ENCODE measurements around the gene COL12A1.

The COL12A1 gene
- total RNA-seq: 0 to 9.5 (median 0) reads per million in 17 experiments

DNA sequence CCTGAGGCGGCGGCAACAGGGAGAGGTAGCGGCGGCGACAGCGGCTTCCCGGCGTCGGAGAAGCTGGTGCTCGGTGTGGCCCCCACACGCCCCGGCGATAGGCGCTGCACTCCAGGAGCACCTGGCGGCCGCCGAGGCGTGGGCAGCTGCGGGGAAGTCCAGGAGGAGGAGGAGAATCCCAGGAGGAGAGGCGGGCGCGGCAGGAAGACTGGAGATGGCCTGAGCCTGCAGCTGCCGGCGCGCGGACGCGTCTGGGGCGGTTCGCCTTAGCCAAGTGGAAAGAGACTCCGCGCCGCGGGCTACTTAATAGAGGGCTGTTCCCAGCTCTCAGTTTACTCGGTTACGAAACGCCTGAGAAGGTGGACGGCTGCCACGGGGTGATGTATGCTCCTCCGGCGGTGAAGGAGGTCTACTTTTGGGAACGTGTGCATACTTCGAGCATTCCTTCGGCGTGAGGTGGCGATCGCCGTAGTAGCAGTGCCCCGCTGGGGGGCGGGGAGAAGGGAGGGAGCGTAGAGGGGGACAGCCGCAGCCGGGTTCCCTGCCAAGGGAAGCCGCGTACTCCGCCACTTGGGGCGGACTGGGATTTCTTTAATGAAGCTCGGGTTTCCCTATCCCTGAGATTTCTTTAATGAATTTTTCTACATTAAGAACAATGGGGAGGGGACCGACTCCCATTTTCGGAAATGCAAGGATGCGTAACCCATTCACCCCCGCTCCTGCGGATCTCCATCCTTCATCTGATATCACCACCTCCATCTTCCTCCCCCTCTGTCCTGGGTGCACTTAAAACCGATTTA is at the start of gene COL12A1:
COL12A1 (minus strand) TSS at position 278 of the 800 bp plus-strand sequence. CDS start 3,261 bp downstream, outside the sequence.
- DNase-seq: peak in 1 of 4 experiments; percentile 25

DNA sequence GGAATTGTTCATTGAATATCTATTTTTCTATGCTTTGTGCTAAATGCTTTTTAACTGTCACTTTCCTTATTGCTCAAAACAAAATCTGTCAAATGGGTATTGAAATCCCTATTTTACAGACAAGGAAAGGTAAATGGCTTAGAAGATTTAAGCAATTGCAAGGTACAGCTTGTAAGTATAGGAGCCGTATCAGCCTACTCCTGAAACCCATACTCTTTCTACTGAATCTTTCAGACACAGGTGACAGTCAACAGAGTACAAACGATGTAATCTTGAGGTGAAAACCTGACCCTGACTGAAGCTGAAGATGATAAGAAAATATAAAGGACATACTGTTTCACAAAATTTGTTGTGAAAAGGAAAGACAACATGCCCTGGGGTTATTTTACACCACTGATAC is 44.7 kb upstream of the COL12A1 start:
- no peak for DNase-seq

DNA sequence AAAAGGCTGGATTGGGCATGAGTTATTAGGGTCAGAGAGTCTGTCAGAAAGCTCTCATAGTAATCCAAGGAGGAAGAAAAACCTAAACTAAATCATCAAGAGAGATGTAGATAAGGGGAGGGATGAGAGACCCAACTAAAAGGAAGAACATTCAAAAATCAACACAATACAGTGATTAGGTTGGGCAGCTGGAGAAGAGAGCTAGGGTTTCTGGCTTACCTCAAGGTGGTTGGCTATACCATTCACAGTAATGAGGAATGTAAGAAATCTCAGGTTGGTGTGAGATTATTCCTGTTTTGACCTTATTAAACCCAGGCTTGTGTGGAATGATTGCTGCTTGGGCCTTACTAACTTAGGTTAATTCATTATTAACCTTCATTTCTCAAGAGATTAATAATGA is 44.0 kb upstream of the COL12A1 start:
- no peak for DNase-seq

DNA sequence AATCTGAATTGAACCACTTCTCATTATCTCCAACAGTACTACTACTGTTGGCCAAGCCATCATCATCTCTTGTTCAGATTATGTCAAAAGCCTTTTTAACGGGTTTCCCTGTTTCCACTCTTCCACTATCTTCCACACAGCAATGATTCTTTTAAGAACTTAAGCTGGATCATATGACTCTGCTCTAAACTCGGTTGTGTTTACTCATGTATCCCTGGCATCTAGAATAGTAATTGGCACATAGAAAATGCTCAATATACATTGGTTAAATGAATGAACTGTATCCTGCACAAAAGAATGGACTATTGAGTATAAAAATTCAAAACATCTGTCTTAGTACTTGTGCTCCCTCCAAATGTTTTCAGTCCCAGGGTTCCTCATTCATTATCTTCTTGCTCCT is 40.5 kb upstream of the COL12A1 start:
- DNase-seq: no peak

DNA sequence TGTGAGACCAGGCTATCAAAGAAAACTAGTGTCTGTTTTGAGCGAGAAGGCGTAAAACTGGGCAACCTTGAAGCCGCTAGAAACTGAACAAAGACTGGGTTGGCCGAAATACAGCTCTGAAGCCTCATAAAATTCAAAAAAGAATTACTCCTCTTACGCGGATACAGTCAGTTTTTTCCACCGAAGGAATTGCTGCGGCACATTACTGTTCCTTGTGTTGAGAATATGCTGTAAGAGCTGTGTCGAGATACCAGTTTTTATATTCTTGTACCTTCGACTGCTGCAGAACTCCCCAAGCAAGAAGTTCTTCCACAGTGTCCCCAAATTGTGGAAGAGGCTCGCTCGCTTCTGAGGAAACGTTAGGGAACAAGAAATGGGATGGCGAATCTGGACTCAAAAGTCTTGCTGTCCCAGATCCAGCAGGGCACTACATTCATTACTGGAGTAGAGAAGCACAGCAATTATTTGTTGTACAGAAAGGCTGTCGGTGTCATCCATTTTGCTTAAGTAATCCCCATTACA is 38.3 kb upstream of the COL12A1 start:
- DNase-seq: peak; percentile 32 to 48 (median 40)

DNA sequence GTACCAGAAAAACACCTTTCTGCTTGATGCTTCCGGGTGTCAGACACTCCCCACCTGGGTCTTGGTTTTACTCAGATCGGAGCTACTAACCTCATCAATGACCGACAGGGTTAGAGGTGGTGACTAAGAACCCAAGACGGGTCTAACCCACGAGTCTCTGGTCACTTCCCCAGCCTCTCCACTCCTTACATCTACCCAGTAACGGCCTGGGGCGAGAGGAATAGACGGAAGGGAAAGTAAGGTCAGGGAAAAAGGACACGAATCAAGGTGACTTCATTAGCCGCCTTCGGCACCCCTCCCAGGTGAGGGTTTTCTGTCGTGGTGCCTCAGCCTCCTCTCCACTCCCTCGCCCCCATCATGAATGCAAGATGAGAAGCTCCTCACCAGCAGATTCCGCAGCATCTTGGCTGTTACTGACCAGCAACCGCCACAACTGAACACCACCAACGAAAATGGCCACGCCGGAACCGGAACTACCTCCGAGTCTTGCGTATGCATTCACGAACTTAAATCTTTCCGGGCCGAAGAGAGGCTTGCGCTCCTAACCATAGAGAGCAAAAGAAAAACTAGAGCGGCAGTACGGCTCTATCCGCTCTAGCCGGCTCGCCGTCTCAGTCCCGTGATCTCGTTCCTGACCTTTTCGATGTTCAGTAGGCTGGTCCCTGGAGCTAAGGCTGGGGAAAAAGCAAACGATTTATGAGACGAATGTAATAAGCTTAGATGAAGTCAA is 37.6 kb upstream of the COL12A1 start, which contains the start of gene COX7A2:
COX7A2 (minus strand) TSS at position 469 of the 730 bp plus-strand sequence; CDS start at position 402, 67 bp downstream.
- DNase-seq: peak; percentile 97 to 99 (median 98)

DNA sequence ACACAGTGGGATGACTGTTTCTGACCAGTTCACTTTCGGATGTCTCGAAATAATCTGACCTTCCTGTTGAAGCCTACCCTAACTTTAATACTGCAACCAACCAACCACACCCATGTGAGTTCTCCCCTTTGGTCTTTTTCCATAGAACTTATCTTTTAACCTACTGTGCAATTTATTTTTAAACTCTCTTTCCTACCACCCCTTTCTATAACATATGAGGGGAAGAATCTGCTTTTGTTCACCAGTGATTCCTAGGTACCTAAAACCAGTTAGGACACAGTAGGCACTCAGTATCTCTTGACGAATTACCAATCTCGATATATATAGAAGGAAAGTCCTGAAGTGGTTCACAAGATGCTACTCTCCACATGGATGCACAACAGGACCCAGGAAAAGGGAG is 30.8 kb upstream of the COL12A1 start:
- no peak for DNase-seq

DNA sequence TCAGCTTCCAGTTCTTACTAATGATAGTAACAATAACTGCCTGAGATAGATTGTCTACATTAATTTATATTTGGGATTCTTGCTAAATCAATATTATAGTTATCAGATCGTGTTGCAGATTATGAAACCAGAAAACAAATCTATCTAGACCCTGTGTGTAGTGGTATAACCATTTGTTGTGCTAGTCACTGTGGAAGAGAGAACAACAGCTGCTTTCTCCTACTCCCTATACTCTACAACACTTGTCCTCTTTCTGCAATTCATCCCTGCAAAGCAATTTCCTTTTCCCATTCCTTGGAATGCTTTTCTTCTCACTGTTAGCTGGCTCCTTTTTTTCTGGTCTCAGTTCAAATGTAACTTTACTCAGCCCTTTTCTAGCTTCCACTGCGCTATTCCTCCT is 29.4 kb upstream of the COL12A1 start:
- no peak for DNase-seq

DNA sequence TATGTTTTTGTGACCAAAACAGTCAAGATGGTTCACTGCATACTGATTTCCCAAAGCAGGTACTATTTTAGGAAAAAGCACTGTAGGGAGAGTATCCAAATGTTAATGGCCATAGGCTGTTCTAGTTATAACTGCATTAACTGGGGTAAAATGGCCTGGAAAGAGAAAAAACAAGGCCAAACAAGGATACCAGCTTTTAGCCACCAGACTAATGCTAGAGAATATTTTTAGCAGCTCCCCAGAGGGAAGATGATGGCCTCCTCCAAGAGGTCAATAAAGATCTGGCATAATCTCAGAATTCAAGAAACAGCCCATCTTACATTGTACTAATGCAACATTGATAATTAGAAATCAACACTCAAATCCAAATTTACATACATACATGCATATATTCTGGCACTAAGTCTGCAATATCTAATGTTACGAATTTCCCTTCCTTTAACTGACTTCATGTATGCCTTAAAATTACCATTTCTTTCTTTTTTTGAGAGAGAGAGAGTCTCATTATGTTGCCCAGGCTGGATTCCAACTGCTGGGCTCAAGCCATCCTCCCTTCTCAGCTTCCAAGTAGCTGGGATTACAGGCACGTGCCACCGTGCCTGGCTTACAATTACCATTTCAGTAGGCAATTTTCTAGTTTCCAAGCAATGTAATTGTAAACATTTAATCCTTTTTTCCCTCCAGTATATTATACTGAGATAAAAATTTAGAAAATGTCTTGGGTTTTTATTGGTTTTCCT is 28.4 kb upstream of the COL12A1 start:
- no peak for DNase-seq

DNA sequence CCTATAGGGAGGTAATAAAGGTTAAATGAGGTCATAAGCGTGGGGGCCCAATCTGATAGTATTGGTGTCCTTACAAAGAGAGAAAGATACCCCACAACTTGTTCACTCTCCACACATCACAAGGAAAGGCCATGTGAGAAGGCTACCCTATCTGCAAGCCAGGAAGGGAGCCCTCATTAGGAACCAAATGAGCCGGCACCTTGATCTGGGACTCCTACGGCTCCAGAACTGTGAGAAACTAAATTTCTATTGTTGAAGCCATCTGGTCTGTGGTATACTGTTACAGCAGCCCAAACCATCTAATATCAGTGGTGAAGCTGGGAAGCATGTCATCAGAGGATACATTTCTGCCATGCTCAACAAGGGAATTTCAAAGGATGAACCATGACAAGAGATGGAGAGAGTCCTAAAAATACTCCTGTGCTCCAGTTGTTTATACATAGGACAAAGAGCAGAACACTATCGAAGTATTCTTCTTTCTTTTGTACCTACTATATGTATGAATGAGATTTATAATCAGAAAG is 27.3 kb upstream of the COL12A1 start:
- no peak for DNase-seq

DNA sequence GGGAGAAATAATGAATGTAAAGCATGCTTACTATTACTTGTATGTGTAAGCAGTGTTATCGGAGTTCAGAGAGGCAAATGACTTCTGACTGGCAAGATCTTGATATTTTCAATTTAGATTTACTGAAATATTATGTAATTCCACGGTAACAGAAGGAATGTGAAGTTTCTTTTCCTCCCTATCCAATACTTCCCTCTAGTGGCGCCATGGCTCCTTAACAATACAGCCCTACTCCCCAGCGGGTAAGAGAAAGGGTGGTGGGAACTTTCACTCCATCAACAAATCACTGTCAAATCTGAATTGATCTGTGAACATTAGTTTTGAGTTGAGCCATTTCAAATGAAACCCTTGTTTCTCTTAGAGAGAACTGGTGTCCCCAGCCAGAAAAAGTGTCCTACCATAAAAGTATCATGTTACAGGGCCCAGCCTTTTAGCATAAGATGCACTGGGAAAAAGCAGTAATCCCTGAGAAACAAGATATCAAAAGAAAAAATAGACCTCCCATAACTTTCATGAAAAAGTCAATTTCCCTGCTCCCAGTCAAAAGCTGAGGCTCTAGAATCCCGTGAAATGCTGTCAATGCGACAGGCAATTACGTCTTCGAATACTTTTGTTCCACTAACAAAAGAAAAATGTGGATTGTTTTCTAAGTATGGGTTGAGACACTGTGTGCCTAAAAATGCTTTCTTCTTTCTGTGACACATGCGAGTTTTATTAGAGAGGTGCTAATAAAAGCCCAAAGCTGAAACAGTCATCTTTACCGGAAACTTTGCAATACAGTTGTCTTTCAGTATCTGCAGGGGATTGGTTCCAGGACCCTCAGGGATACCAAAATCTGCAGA is 24.9 kb upstream of the COL12A1 start:
- DNase-seq: peak; percentile 51 to 60 (median 57)

DNA sequence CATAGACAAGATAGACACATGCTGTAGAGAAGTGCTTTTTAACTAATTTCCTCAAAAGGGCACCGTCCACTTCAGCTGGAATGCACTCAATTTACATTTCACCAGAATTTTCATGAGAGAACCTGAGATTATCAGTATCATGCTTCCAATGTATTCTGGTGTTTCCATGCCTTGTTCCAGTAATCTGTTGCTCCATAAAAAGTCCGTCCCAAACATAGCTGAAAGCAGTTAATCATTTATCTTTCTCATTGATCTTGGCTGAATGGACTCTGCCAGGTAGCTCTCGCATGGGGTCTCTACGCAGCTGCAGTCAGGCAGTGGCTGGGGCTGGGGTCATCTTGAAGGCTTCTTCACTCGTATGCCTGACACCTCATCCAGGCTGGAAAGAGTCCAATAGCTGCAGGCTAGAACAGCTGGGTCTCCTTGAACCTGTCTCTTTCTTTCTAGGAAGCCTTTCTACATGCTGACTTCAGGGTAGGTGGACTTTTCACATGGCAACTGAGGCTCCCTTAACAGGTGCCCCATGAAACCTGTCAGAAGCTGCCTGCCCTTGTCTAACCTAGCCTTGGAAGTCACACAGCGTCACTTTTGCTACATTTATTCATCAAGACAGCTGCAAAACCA is 18.6 kb upstream of the COL12A1 start:
- DNase-seq: no peak

DNA sequence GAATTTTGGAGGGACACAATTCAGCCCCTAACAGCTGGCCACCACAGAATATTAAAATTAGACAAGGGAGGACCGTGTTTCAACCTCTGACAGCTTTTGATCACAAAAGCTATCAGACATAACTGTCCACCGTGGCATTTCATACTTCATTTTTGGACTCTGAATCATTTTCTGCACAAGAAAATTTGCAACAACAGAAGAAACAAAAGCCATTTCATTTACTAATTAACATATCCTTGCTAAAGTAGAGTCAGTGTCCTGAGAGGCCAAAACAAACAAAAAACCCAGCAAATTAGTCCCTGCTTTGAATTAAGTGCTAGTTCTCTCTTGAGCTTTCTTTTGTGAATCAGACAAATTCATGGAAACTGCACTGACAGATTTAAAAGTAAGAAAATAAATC is 17.6 kb upstream of the COL12A1 start:
- DNase-seq: no peak

DNA sequence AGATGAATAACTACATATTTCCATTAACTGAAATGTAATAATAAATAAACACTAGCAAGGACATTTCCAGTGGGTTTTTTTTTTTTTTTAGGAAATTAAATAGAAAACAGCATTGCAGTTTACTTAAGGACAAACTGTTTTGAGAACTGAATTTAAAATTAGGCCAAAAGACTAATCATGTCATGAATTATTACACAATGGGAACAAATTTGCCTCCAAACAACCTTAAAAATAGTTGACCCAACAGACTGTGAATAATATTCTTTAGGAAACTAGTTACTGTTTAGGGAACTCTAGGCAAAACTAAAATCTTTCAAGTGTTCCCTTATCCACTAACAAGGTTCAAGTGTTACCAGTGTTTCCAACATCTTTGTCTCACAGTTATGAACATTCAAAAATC is 16.4 kb upstream of the COL12A1 start:
- DNase-seq: no peak

DNA sequence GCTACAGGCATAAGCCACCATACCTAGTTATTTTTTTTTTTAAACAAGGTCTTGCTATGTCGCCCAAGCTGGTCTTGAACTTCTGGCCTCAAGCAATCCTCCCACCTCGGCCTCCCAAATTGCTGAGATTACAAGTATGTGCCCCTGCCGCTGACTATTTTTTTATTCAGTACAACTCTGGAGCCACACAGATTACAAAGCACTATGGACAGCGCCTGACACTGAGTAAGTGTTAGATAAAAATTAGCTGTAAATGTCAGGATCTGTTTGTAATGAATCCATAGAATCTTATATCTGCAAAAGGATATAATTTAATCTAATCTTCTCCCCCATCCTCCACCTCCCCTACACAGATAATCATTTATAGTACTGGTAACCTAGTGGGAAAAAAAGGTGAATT is 15.3 kb upstream of the COL12A1 start:
- no peak for DNase-seq

DNA sequence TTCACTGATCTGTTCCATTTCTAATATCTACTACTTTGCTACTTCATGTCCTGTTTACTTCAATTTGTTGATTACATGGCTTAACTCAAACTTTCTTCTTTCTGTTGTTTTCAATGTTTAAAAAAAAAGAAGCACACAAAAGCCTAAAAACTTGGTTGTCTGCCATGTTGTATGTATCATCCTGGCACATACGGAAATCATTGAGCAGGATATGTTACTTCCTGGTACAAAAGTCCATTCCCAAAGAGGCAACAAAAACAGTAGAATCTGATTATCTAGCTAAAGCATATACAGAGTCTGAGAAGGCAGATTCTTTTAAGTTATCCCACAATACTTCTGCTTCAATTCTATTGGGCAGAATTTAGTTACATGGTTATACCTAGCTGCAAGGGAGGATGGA is 14.5 kb upstream of the COL12A1 start:
- no peak for DNase-seq

DNA sequence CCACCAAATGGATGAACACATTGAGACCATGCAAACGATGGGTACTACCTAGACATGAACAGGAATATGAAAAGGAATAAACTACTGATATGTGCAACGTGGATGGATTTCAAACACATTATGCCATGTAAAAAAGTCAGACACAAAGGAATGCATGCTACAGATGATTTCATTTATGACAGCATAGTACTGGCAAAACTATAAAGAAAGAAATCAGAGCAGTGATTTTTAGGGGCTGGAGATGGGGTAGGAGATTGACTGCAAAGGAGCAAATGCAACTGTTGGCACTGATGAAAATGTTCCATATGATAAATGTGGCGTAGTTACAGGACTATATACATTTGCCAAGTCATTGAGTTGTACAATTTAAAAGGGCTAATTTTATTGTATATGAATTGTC is 13.4 kb upstream of the COL12A1 start:
- no peak for DNase-seq

DNA sequence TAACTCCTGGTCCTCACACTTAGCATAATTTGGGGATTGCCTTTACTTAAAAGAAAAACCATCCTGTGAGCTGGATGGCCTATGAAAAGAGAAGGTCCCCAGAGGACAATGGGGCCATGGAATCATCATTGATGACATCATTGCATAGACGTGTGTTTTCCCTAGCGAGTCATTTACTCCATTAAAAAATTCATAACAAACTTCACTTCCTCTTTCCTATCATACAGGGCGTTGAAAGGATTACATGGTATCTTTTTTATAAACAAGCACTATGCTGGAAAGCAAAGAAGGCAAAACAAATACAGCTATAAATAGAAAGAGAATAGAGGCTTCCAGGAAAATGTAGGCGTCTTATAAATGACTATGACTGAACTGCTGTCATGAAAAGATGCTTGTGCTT is 11.3 kb upstream of the COL12A1 start:
- peak; percentile 32 to 81 (median 40) for DNase-seq

DNA sequence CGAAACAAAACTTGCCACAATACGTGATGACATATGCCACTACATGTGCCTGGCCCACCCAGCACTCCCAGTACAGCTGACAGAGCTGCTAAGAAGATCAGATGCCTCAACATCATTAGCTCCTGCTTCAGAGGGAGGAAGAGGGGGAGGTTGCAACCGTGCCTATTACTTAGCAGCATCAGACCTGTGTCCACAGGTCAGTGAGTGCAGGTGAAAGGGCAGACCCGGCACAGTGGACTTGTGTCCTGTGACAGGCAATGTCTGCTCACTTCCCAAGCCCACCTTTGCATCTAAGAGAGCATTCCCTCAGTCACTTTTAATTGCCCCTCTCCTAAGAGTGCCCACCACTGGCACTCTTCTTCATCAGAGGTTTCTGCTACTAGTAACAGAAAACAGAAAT is 9.4 kb upstream of the COL12A1 start:
- DNase-seq: no peak

DNA sequence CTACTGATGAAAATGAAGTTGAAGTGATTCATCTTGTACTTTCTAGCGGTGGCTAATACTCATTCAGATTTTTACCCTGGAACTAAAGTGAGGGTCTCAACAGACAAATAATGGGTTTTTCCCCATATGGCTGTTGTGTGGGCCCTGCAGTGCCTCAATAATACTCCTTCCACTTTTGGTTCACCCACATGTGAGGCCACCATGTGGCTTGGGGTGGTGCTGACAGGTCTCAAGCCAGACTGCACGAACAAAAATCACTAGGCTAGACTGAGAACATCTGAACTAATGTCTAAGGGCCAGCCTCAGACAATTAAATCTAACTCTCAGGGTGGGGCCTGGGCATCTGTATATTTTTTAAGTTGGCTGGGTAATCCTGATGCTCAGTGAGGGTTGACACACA is 7.9 kb upstream of the COL12A1 start:
- no peak for DNase-seq

DNA sequence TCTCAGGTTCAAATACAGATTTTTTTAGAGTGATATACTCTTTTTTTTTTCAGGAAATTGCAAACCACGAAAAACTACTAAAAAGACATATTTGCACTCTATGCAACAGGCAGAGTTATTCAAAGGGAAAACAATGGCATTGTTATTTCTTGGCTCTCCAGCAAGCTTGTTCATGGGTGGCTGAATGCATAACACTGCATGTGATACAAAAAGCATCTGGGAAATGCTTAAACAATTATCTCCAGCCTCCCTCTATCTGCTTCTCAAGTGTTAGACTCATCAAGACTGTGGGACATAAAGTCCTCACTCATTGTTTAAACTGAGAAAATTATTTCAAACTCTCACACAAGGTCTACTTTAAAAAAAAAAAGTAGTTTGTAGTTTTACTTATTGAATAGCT is 7.3 kb upstream of the COL12A1 start:
- DNase-seq: no peak
